Smooth muscle cell (in vitro differentiated cells): ENCODE measurements around the gene VSIG10L2. TPM values are rescaled to one million over a fixed set of nuclear protein-coding genes. Genes with fewer than 3 reads are reported as not detected.
"Not testable (repeated sequence)": the region's sequence is repeated elsewhere in the genome, so short reads cannot be mapped to it uniquely, and the experiment has no call there.

Experiments used
- DNase-seq: peaks from one replicate; lab custom pipeline; 2025; ENCODE audit not compliant: unreplicated experiment; lab: John Stamatoyannopoulos, UW
- H2AFZ ChIP-seq: fragments of 200-600 bp; sonication (generic); 2 replicates; pipeline ENCODE4 v1.6.0; 2016; ENCODE audit warnings: antibody characterized with exemption, low read depth, mild to moderate bottlenecking
- H3F3A ChIP-seq: fragments of 200-600 bp; sonication (generic); 2 replicates; pipeline ENCODE4 v1.6.0; 2017; ENCODE audit warnings: antibody characterized with exemption, low read depth
- H3K27ac ChIP-seq: fragments of 200-600 bp; sonication (generic); 2 replicates; pipeline ENCODE4 v1.5.1; 2016; ENCODE audit warnings: low read depth, mild to moderate bottlenecking
- H3K27me3 ChIP-seq: fragments of 200-600 bp; sonication (generic); 2 replicates; pipeline ENCODE4 v1.6.1; 2016; ENCODE audit warnings: low read depth, mild to moderate bottlenecking
- H3K36me3 ChIP-seq: fragments of 200-600 bp; sonication (generic); 2 replicates; pipeline ENCODE4 v1.5.1; 2016; ENCODE audit warnings: low read depth
- H3K4me1 ChIP-seq: fragments of 200-600 bp; sonication (generic); 2 replicates; pipeline ENCODE4 v1.5.1; 2016; ENCODE audit warnings: low read depth
- H3K4me2 ChIP-seq: fragments of 200-600 bp; sonication (generic); 2 replicates; pipeline ENCODE4 v1.6.0; 2016; ENCODE audit warnings: mild to moderate bottlenecking
- H3K4me3 ChIP-seq: fragments of 200-600 bp; sonication (generic); 2 replicates; pipeline ENCODE4 v1.5.1; 2016; ENCODE audit warnings: mild to moderate bottlenecking
- H3K79me2 ChIP-seq: fragments of 200-600 bp; sonication (generic); 2 replicates; pipeline ENCODE4 v1.6.0; 2016; ENCODE audit warnings: low read depth, mild to moderate bottlenecking
- H3K9ac ChIP-seq: fragments of 200-600 bp; sonication (generic); 2 replicates; pipeline ENCODE4 v1.6.0; 2016; ENCODE audit warnings: low read depth
- H3K9me3 ChIP-seq: fragments of 200-600 bp; sonication (generic); replicated peaks from 2 replicates; pipeline ENCODE4 v1.5.1; 2016; ENCODE audit warnings: low read depth
- H4K20me1 ChIP-seq: fragments of 200-600 bp; sonication (generic); 2 replicates; pipeline ENCODE4 v1.6.0; 2016; ENCODE audit warnings: low read depth
- CTCF ChIP-seq: fragments of 200-600 bp; sonication (generic); IDR thresholded peaks from 2 replicates; pipeline ENCODE4 v1.5.1; 2017; ENCODE audit warnings: borderline replicate concordance, mild to moderate bottlenecking, antibody characterized with exemption; ENCODE audit not compliant: insufficient read depth, poor library complexity, severe bottlenecking
- WGBS: methylation state at CpG from one replicate; pipeline ENCODE4 v1.1.7; 2016; ENCODE audit warnings: low lambda C conversion rate; 5-methylcytosine and 5-hydroxymethylcytosine counted together
- polyA plus RNA-seq: library from polyadenylated mRNA; unstranded; fragments of >200 nt; fragmentation: Nextera tagmentation; extraction: Ambion mirVana; gene quantifications from 2 replicates; pipeline ENCODE4 v1.2.1, GENCODE V29; 2016
- total RNA-seq: library from RNA; depleted of rRNA; stranded (reverse); fragments of >200 nt; gene quantifications from 2 replicates; pipeline ENCODE4 v1.2.3, GENCODE V29; 2014

VSIG10L2 gene
- total and polyA plus RNA-seq, 2 experiments from 2014 or later, result not detected

- Histone ChIP-seq H3K27ac (no peak overlapping the region), H3K4me1 (no peaks in the 10 kb centered on the region), H3K27me3 (no peaks in the 10 kb centered on the region), H3K36me3 (no peaks in the 10 kb centered on the region), H3K79me2 (no peaks in the 10 kb centered on the region), H2AFZ (no peak overlapping the region), H4K20me1 (no peaks in the 10 kb centered on the region), H3K9me3 (no peaks in the 10 kb centered on the region), H3K9ac (no peak overlapping the region), H3K4me2 (no peak overlapping the region), H3F3A (no peaks in the 10 kb centered on the region), H3K4me3 (no peak overlapping the region)
- WGBS, result 94% methylated on average over 3 of the region's 3 CpGs
- DNase-seq, result no peak
- TF ChIP-seq CTCF, result no peak
Observed at GRCh38 chr11:125979511-125979910, 33.7 kb downstream of the VSIG10L2 start.

- Histone ChIP-seq H3K9ac (no peak overlapping the region), H3K4me3 (no peak overlapping the region), H3K27me3 (no peaks in the 10 kb centered on the region), H3K9me3 (no peaks in the 10 kb centered on the region), H3K4me1 (no peaks in the 10 kb centered on the region), H3K36me3 (no peaks in the 10 kb centered on the region), H3K79me2 (no peaks in the 10 kb centered on the region), H2AFZ (no peak overlapping the region), H4K20me1 (no peaks in the 10 kb centered on the region), H3K27ac (no peak overlapping the region), H3K4me2 (no peak overlapping the region), H3F3A (no peaks in the 10 kb centered on the region)
- TF ChIP-seq CTCF, result no peak
- 93% methylated on average over 8 of the region's 8 CpGs for WGBS
- DNase-seq, result no peak
Observed at GRCh38 chr11:125980436-125980835, 34.6 kb downstream of the VSIG10L2 start.

- H4K20me1 ChIP-seq, result no peaks in the 10 kb centered on the region
- no peaks in the 10 kb centered on the region for H3K36me3 ChIP-seq
- no peaks in the 10 kb centered on the region for H3K79me2 ChIP-seq
- no peak overlapping the region for H3K9ac ChIP-seq
- 98% methylated on average over 3 of the region's 3 CpGs for WGBS
- no peak for DNase-seq
- H3K9me3 ChIP-seq, result no peaks in the 10 kb centered on the region
- no peaks in the 10 kb centered on the region for H3K4me1 ChIP-seq
- no peak for TF ChIP-seq CTCF
- no peak overlapping the region for H3K27ac ChIP-seq
- no peak overlapping the region for H3K4me2 ChIP-seq
- no peak overlapping the region for H2AFZ ChIP-seq
- no peaks in the 10 kb centered on the region for H3F3A ChIP-seq
- no peak overlapping the region for H3K4me3 ChIP-seq
- no peaks in the 10 kb centered on the region for H3K27me3 ChIP-seq
Observed at GRCh38 chr11:125982348-125982730, 36.5 kb downstream of the VSIG10L2 start.

GRCh38 chr11:125985956-125986355, 40.1 kb downstream of the VSIG10L2 start:
- 97% methylated on average over 6 of the region's 6 CpGs for WGBS
- H3K4me1 ChIP-seq, DNase-seq, H3K27ac ChIP-seq, H3K9me3 ChIP-seq, H3K27me3 ChIP-seq, H3K4me2 ChIP-seq, H3K79me2 ChIP-seq, H3K4me3 ChIP-seq, H4K20me1 ChIP-seq, H2AFZ ChIP-seq, H3K9ac ChIP-seq, H3K36me3 ChIP-seq, H3F3A ChIP-seq: not testable (repeated sequence)
